Endothelial cell of umbilical vein (primary cell): ENCODE results near the gene GGTLC2. TPM values are rescaled to one million over a fixed set of nuclear protein-coding genes. Genes with fewer than 3 reads are reported as not detected.
"Not testable (repeated sequence)": the region's sequence is repeated elsewhere in the genome, so short reads cannot be mapped to it uniquely, and the experiment has no call there.

Source experiments
- BruUV-seq: library from RNA; stranded (reverse); fragments of 400-500 nt; replicated peaks from 2 replicates; lab custom pipeline; 2021; lab: Mats Ljungman, UMichigan
- CTCF ChIA-PET: fragments of 300-600, 350-600 bp; sonication (Branson Sonifier 250); formaldehyde crosslinking; loops from one replicate; lab custom pipeline; 2021; ENCODE audit warnings: antibody characterized with exemption, inconsistent platforms; lab: Charles Lee
- POLR2A ChIA-PET: fragments of 300-600, 350-600 bp; sonication (Branson Sonifier 250); formaldehyde crosslinking; loops from one replicate; lab custom pipeline; 2021; ENCODE audit warnings: antibody characterized with exemption, inconsistent platforms; lab: Charles Lee
- DNase-seq: peaks from one replicate; pipeline ENCODE4 v3.0.0-alpha.2; 2011; ENCODE audit warnings: low read depth, low spot score
- FAIRE-seq: peaks from 2 replicates; lab custom pipeline; 2011; peaks lifted over from hg19 to GRCh38; lab: Jason Lieb, UNC
- H2AFZ ChIP-seq: 2 replicates; pipeline ENCODE4 v1.6.0; 2012; ENCODE audit warnings: low read depth, low read length, control low read depth, inconsistent platforms
- H3K27ac ChIP-seq: 2 replicates; pipeline ENCODE4 v1.5.1; 2011; ENCODE audit warnings: low read depth, mild to moderate bottlenecking, control low read depth, low read length, moderate library complexity; ENCODE audit not compliant: insufficient read depth
- H3K27me3 ChIP-seq, 2 experiments: 2 replicates each; pipeline versions ENCODE4 v1.6.0 to v1.6.1; 2011; ENCODE audit warnings: low read length in 2 of 2, mixed read lengths in 1 of 2; ENCODE audit not compliant: control insufficient read depth in 2 of 2, insufficient read depth in 2 of 2
- H3K36me3 ChIP-seq, 2 experiments: 2 replicates in 1 of 2; 3 replicates in 1 of 2; pipeline ENCODE4 v1.5.1; 2011; ENCODE audit warnings: low read length in 2 of 2, mild to moderate bottlenecking in 1 of 2, moderate library complexity in 1 of 2; ENCODE audit not compliant: control insufficient read depth in 2 of 2, insufficient read depth in 2 of 2; ENCODE audit errors: extremely low read depth in 1 of 2
- H3K4me1 ChIP-seq: 3 replicates; pipeline ENCODE4 v1.5.1; 2011; ENCODE audit warnings: mild to moderate bottlenecking, low read length; ENCODE audit not compliant: control insufficient read depth, insufficient read depth; ENCODE audit errors: extremely low read depth
- H3K4me2 ChIP-seq: 2 replicates; pipeline ENCODE4 v1.6.1; 2011; ENCODE audit warnings: low read length, control low read depth, mixed read lengths; ENCODE audit not compliant: insufficient read depth
- H3K4me3 ChIP-seq, 3 experiments: fragments of 200-600 bp in 1 of 3; sonication (generic), shearing (Covaris generic) in 1 of 3; replicated peaks in 1 of 3; 2 replicates each; pipeline ENCODE4 v1.5.1; 2011 to 2016; ENCODE audit warnings: control low read depth in 3 of 3, low read length in 3 of 3, mild to moderate bottlenecking in 2 of 3, inconsistent platforms in 1 of 3, low read depth in 1 of 3, moderate library complexity in 1 of 3; ENCODE audit not compliant: insufficient read depth in 1 of 3
- H3K79me2 ChIP-seq: 2 replicates; pipeline ENCODE4 v1.6.0; 2012; ENCODE audit warnings: low read length, inconsistent platforms; ENCODE audit not compliant: control insufficient read depth, insufficient read depth
- H3K9ac ChIP-seq: replicated peaks from 2 replicates; pipeline ENCODE3; 2011; ENCODE audit warnings: low read length, control low read depth; ENCODE audit not compliant: insufficient read depth; ENCODE audit errors: extremely low read depth
- H3K9me1 ChIP-seq: replicated peaks from 3 replicates; pipeline ENCODE4 v1.6.0; 2011; ENCODE audit warnings: mild to moderate bottlenecking, low read length; ENCODE audit not compliant: control insufficient read depth, insufficient read depth; ENCODE audit errors: extremely low read depth
- H3K9me3 ChIP-seq: replicated peaks from 2 replicates; pipeline ENCODE4 v1.5.1; 2012; ENCODE audit warnings: low read length, inconsistent platforms; ENCODE audit not compliant: control insufficient read depth, insufficient read depth
- H4K20me1 ChIP-seq: replicated peaks from 2 replicates; pipeline ENCODE3; 2011; ENCODE audit warnings: mild to moderate bottlenecking, low read length; ENCODE audit not compliant: control insufficient read depth, insufficient read depth; ENCODE audit errors: extremely low read depth
- dilution Hi-C: fragments of 300-500 bp; cut with MboI; formaldehyde crosslinking; loops from one replicate; pipeline ENCODE4 v1.15.0; 2019; ENCODE audit warnings: low sequenced_read_pairs; ENCODE audit not compliant: extremely low pct_ligation_motif_present
- intact Hi-C: fragments of 100-400 bp; cut with micrococcal nuclease; formaldehyde crosslinking; loops from one replicate; pipeline ENCODE4 v1.10.0; 2022
- polyA plus RNA-seq, 4 experiments: library from polyadenylated mRNA; depleted of rRNA in 3 of 4; stranded (reverse) in 3 of 4; unstranded in 1 of 4; fragments of >200 nt; gene quantifications; 2 replicates each; pipeline versions ENCODE4 v1.2.1 to v1.2.3, GENCODE V29; 2011 to 2012; ENCODE audit warnings: missing spikeins in 1 of 4
- total RNA-seq: library from RNA; stranded (reverse); gene quantifications from 2 replicates; pipeline ENCODE4 v1.2.3, GENCODE V29; 2021

The GGTLC2 gene
- total and polyA plus RNA-seq, 2 donors (not counting 3 experiments of a cell fraction or from before 2014, with no cell fraction given): not detected

GRCh38 chr22:22631223-22631652 is 13.2 kb upstream of the GGTLC2 start:
- POLR2A ChIA-PET, H3K27ac ChIP-seq, H3K4me1 ChIP-seq, H3K9ac ChIP-seq, H3K79me2 ChIP-seq, BruUV-seq, H3K4me2 ChIP-seq, intact Hi-C loops, CTCF ChIA-PET, H3K4me3 ChIP-seq, H3K9me1 ChIP-seq, H3K27me3 ChIP-seq, H4K20me1 ChIP-seq, dilution Hi-C loops, H3K36me3 ChIP-seq, H3K9me3 ChIP-seq, H2AFZ ChIP-seq: not testable (repeated sequence)
- FAIRE-seq (peak; percentile 91), DNase-seq (peak; percentile 16)

GRCh38 chr22:22632226-22632625 is 12.2 kb upstream of the GGTLC2 start:
- H2AFZ ChIP-seq, H3K9me1 ChIP-seq, intact Hi-C loops, BruUV-seq, H3K9ac ChIP-seq, H3K27me3 ChIP-seq, DNase-seq, dilution Hi-C loops, H3K4me2 ChIP-seq, FAIRE-seq, H3K9me3 ChIP-seq, H4K20me1 ChIP-seq, POLR2A ChIA-PET, CTCF ChIA-PET, H3K27ac ChIP-seq, H3K4me3 ChIP-seq, H3K79me2 ChIP-seq, H3K36me3 ChIP-seq, H3K4me1 ChIP-seq: not testable (repeated sequence)

- H3K27me3 ChIP-seq, H3K9me3 ChIP-seq, POLR2A ChIA-PET, DNase-seq, H3K9ac ChIP-seq, dilution Hi-C loops, intact Hi-C loops, CTCF ChIA-PET, H3K36me3 ChIP-seq, FAIRE-seq, H3K27ac ChIP-seq, H3K9me1 ChIP-seq, BruUV-seq, H3K4me1 ChIP-seq, H3K4me3 ChIP-seq, H3K79me2 ChIP-seq, H4K20me1 ChIP-seq, H2AFZ ChIP-seq, H3K4me2 ChIP-seq: not testable (repeated sequence)
Observed at GRCh38 chr22:22633533-22633932, 10.9 kb upstream of the GGTLC2 start.
